ENCODE data around the gene MNDA. TPM values are rescaled to one million over a fixed set of nuclear protein-coding genes. Genes with fewer than 3 reads are reported as not detected.
"Not testable (repeated sequence)": the region's sequence is repeated elsewhere in the genome, so short reads cannot be mapped to it uniquely, and the experiment has no call there.

The MNDA gene
- total and polyA plus RNA-seq, 2 experiments from 2014 or later, result not detected

- DNase-seq (ENCODE audit: low spot score), result no peak
- no peak overlapping the region for H3K27ac ChIP-seq
- no peaks in the 10 kb centered on the region for H3K27me3 ChIP-seq
- H2AFZ ChIP-seq, result no peak overlapping the region
- no peaks in the 10 kb centered on the region for H3K4me1 ChIP-seq (ENCODE audit: insufficient read depth)
- 86% methylated on average over 5 of the region's 5 CpGs for WGBS (ENCODE audit: low lambda C conversion rate, missing lambda C conversion rate)
- no peak overlapping the region for H3K4me3 ChIP-seq
- no peaks in the 10 kb centered on the region for H3K36me3 ChIP-seq (replicated peaks; ENCODE audit: insufficient read depth, low read depth)
- H3K79me2 ChIP-seq, result no peaks in the 10 kb centered on the region
- no peaks in the 10 kb centered on the region for H3K9me2 ChIP-seq (replicated peaks; ENCODE audit: insufficient read depth)
- H3K9me3 ChIP-seq (ENCODE audit: low read depth), result no peaks in the 10 kb centered on the region
- H3K4me2 ChIP-seq, result no peak overlapping the region
- TF ChIP-seq CTCF (IDR thresholded peaks at IDR 0.05; ENCODE audit: poor library complexity) (no peak), EZH2phosphoT487 (IDR thresholded peaks at IDR 0.05; ENCODE audit: low read depth, severe bottlenecking, unreplicated experiment) (no peak), EZH2 (IDR thresholded peaks at IDR 0.05; ENCODE audit: borderline replicate concordance) (no peak)
- no peaks in the 10 kb centered on the region for H4K20me1 ChIP-seq (ENCODE audit: insufficient read depth, poor library complexity, severe bottlenecking)
These were observed 9.1 kb downstream of the MNDA start for GRCh38 chr1:158840236-158840635.

GRCh38 chr1:158864595-158864994, 33.4 kb downstream of the MNDA start:
- H2AFZ ChIP-seq, result no peak overlapping the region

GRCh38 chr1:158870438-158870837, 39.3 kb downstream of the MNDA start:
- H3K9me2 ChIP-seq (replicated peaks; ENCODE audit: insufficient read depth); H3K27ac ChIP-seq; H3K4me3 ChIP-seq; H3K36me3 ChIP-seq (replicated peaks; ENCODE audit: insufficient read depth, low read depth); H3K27me3 ChIP-seq; H3K4me2 ChIP-seq; H4K20me1 ChIP-seq (ENCODE audit: insufficient read depth, poor library complexity, severe bottlenecking); H2AFZ ChIP-seq; H3K79me2 ChIP-seq; H3K4me1 ChIP-seq (ENCODE audit: insufficient read depth); DNase-seq (ENCODE audit: low spot score); H3K9me3 ChIP-seq (ENCODE audit: low read depth): not testable (repeated sequence)
- 94% methylated on average over 5 of the region's 5 CpGs for WGBS (ENCODE audit: low lambda C conversion rate, missing lambda C conversion rate)

More at GRCh38 chr1:158864595-158864994, 33.4 kb downstream of the MNDA start:
- Histone ChIP-seq H3K4me2 (no peak overlapping the region), H3K79me2 (no peaks in the 10 kb centered on the region), H4K20me1 (ENCODE audit: insufficient read depth, poor library complexity, severe bottlenecking) (no peaks in the 10 kb centered on the region), H3K36me3 (replicated peaks; ENCODE audit: insufficient read depth, low read depth) (no peaks in the 10 kb centered on the region), H3K4me1 (ENCODE audit: insufficient read depth) (no peaks in the 10 kb centered on the region), H3K9me3 (ENCODE audit: low read depth) (no peaks in the 10 kb centered on the region), H3K27me3 (no peaks in the 10 kb centered on the region), H3K27ac (no peak overlapping the region), H3K9me2 (replicated peaks; ENCODE audit: insufficient read depth) (no peaks in the 10 kb centered on the region), H3K4me3 (no peak overlapping the region)
- no peak for DNase-seq (ENCODE audit: low spot score)
- 73% methylated on average over 6 of the region's 6 CpGs for WGBS (ENCODE audit: low lambda C conversion rate, missing lambda C conversion rate)
- TF ChIP-seq EZH2phosphoT487 (IDR thresholded peaks at IDR 0.05; ENCODE audit: low read depth, severe bottlenecking, unreplicated experiment) (no peak), CTCF (IDR thresholded peaks at IDR 0.05; ENCODE audit: poor library complexity) (no peak), EZH2 (IDR thresholded peaks at IDR 0.05; ENCODE audit: borderline replicate concordance) (no peak)

- Histone ChIP-seq H3K27me3 (no peaks in the 10 kb centered on the region), H3K4me2 (no peak overlapping the region), H3K27ac (no peak overlapping the region), H2AFZ (no peak overlapping the region), H4K20me1 (ENCODE audit: insufficient read depth, poor library complexity, severe bottlenecking) (no peaks in the 10 kb centered on the region), H3K9me3 (ENCODE audit: low read depth) (no peaks in the 10 kb centered on the region), H3K79me2 (no peaks in the 10 kb centered on the region), H3K4me3 (no peak overlapping the region), H3K9me2 (replicated peaks; ENCODE audit: insufficient read depth) (no peaks in the 10 kb centered on the region), H3K36me3 (replicated peaks; ENCODE audit: insufficient read depth, low read depth) (no peaks in the 10 kb centered on the region), H3K4me1 (ENCODE audit: insufficient read depth) (no peaks in the 10 kb centered on the region)
- no peak for TF ChIP-seq EZH2 (IDR thresholded peaks at IDR 0.05; ENCODE audit: borderline replicate concordance)
- TF ChIP-seq EZH2phosphoT487 (IDR thresholded peaks at IDR 0.05; ENCODE audit: low read depth, severe bottlenecking, unreplicated experiment), result no peak
- WGBS (ENCODE audit: low lambda C conversion rate, missing lambda C conversion rate), result 85% methylated on average over 2 of the region's 2 CpGs
- DNase-seq (ENCODE audit: low spot score), result no peak
These were observed 42.0 kb downstream of the MNDA start for GRCh38 chr1:158873141-158873540.
